Measurements from ENCODE around the gene HTR3D. TPM values are rescaled to one million over a fixed set of nuclear protein-coding genes. Genes with fewer than 3 reads are reported as not detected.

The HTR3D gene
- total and polyA plus RNA-seq, 10 of the 15 experiments (the other 5 are each of a cell fraction or from before 2014, with no cell fraction given), result not detected

DNA sequence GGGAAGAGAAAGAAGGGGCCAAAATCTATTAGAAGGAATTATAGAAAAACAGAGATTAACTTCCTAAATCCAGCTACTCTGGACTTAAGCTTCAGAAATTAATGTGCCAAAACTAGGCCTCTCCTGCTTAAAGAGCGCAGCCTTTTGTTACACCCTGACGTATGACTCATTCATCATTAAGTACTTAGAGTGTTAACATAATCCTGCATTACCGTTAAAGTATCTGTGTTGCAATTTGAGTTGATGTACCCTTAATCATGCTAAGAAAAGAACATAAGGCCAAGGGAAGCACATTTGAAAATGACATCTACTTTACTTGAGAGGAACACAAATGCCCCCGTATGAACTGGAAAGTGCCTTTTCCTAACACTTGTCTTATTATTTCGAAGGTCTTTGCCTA lies 7.9 kb downstream of the HTR3D start:
- no peak overlapping the region for H3K9ac ChIP-seq (ENCODE audit: control insufficient read depth, insufficient read depth, low read length)
- H3K9me3 ChIP-seq (replicated peaks; ENCODE audit: control insufficient read depth, insufficient read depth, low read length), result no peaks in the 10 kb centered on the region
- 52% methylated on average over 5 of the region's 5 CpGs for WGBS (ENCODE audit: insufficient coverage, insufficient replicate concordance, low lambda C conversion rate, missing lambda C conversion rate)
- H3K36me3 ChIP-seq (ENCODE audit: control insufficient read depth in 2 of 2, insufficient read depth in 2 of 2, low read length in 1 of 2), result no peaks in the 10 kb centered on the region
- DNase-seq (ENCODE audit: low read depth, low spot score) (no peak), FAIRE-seq (no peak), ATAC-seq (no peak)
- H3K4me1 ChIP-seq (ENCODE audit: control insufficient read depth, insufficient read depth, low read length), result no peaks in the 10 kb centered on the region
- ChIA-PET CTCF (interaction anchor here (1.1 to 1.4 kb wide), 2 partner anchors 40 to 144 kb away, joined by 3 to 4 read pairs; no protein-coding TSS in a partner anchor), SMC1A (ENCODE audit: uncharacterized antibody, unreplicated experiment) (no interaction called here), POLR2A (no interaction called here), RAD21 (ENCODE audit: unreplicated experiment) (no interaction called here)
- intact Hi-C loops (cut with micrococcal nuclease; ENCODE audit: unreplicated experiment), result no loop called here
- BruUV-seq (replicated peaks), result no TSS peak
- peaks cover 0 to 5% of the 10 kb centered on the region in 2 experiments; a peak in 1 of 4 replicates for H3K27me3 ChIP-seq (replicated peaks in 1 of 2; ENCODE audit: control insufficient read depth in 2 of 2, insufficient read depth in 2 of 2, low read length in 1 of 2)
- no peak for TF ChIP-seq TBL1XR1 (IDR thresholded peaks at IDR 0.05; ENCODE audit: low read depth, low read length)
- TF ChIP-seq ZNF384 (IDR thresholded peaks at IDR 0.05; ENCODE audit: borderline replicate concordance, low read depth, low read length), result no peak
- TF ChIP-seq, protein P1, sequence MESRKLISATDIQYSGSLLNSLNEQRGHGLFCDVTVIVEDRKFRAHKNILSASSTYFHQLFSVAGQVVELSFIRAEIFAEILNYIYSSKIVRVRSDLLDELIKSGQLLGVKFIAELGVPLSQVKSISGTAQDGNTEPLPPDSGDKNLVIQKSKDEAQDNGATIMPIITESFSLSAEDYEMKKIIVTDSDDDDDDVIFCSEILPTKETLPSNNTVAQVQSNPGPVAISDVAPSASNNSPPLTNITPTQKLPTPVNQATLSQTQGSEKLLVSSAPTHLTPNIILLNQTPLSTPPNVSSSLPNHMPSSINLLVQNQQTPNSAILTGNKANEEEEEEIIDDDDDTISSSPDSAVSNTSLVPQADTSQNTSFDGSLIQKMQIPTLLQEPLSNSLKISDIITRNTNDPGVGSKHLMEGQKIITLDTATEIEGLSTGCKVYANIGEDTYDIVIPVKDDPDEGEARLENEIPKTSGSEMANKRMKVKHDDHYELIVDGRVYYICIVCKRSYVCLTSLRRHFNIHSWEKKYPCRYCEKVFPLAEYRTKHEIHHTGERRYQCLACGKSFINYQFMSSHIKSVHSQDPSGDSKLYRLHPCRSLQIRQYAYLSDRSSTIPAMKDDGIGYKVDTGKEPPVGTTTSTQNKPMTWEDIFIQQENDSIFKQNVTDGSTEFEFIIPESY (IDR thresholded peaks at IDR 0.05), result no peak
- no peaks in the 10 kb centered on the region for H4K20me1 ChIP-seq (ENCODE audit: control insufficient read depth, insufficient read depth)
- no peak overlapping the region for H3K4me3 ChIP-seq
- in situ Hi-C loops (cut with MboI), result no loop called here
- no peak overlapping the region for H3K4me2 ChIP-seq (ENCODE audit: control insufficient read depth, insufficient read depth)
- H3K27ac ChIP-seq (ENCODE audit: control insufficient read depth, insufficient read depth), result no peak overlapping the region
- H3K79me2 ChIP-seq (ENCODE audit: control insufficient read depth, insufficient read depth, low read length), result no peaks in the 10 kb centered on the region
- H2AFZ ChIP-seq (ENCODE audit: control insufficient read depth, low read depth, low read length), result no peak overlapping the region

DNA sequence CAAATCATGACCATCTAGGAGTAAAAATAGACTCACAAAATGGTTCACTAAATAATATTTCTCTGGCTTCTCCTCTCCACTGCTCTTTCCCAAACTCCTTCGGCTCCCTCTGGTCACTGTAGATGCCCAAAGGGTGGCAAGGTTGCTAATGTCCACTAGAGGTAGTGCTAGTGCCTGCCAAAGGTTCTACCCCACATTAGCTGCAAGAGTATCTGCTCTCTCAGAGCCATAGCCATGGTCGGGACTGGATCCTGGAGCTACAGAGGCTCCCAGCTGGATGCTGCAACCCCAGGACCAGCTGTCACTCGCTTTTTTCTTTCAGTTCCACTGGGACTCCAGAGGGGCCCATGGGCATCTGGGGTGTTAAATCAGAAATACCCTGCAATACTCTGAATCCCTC lies 8.5 kb downstream of the HTR3D start:
- ChIA-PET CTCF (interaction anchor here (1.1 to 1.4 kb wide), 2 partner anchors 41 to 144 kb away, joined by 3 to 4 read pairs; no protein-coding TSS in a partner anchor), SMC1A (ENCODE audit: uncharacterized antibody, unreplicated experiment) (no interaction called here), POLR2A (no interaction called here), RAD21 (ENCODE audit: unreplicated experiment) (no interaction called here)
- H3K27ac ChIP-seq (ENCODE audit: control insufficient read depth, insufficient read depth), result no peak overlapping the region
- peak; percentile 54; the same call in 2 of the 3 replicates for ATAC-seq
- H3K27me3 ChIP-seq (replicated peaks in 1 of 2; ENCODE audit: control insufficient read depth in 2 of 2, insufficient read depth in 2 of 2, low read length in 1 of 2), result peaks cover 0 to 3% of the 10 kb centered on the region in 2 experiments; a peak in 1 of 4 replicates
- no peak for DNase-seq (ENCODE audit: low read depth, low spot score)
- no TSS peak for BruUV-seq (replicated peaks)
- no peak for FAIRE-seq
- no peak overlapping the region for H2AFZ ChIP-seq (ENCODE audit: control insufficient read depth, low read depth, low read length)
- no peaks in the 10 kb centered on the region for H3K4me1 ChIP-seq (ENCODE audit: control insufficient read depth, insufficient read depth, low read length)
- H3K9me3 ChIP-seq (replicated peaks; ENCODE audit: control insufficient read depth, insufficient read depth, low read length), result no peaks in the 10 kb centered on the region
- H3K79me2 ChIP-seq (ENCODE audit: control insufficient read depth, insufficient read depth, low read length), result no peaks in the 10 kb centered on the region
- H3K36me3 ChIP-seq (ENCODE audit: control insufficient read depth in 2 of 2, insufficient read depth in 2 of 2, low read length in 1 of 2), result no peaks in the 10 kb centered on the region
- no peak for TF ChIP-seq SIX5 (IDR thresholded peaks at IDR 0.05; ENCODE audit: low read depth, low read length, severe bottlenecking)
- TF ChIP-seq RAD21 (IDR thresholded peaks at IDR 0.05; ENCODE audit: insufficient read depth, low read depth, low read length), result peak; percentile 7; the same call in 1 of the 2 replicates
- TF ChIP-seq CTCF (IDR thresholded peaks at IDR 0.05 in 2 of 3, conservative IDR thresholded peaks at IDR 0.05 in 1 of 3; ENCODE audit: control insufficient read depth in 2 of 3, extremely low read depth in 1 of 3, insufficient read depth in 1 of 3, low read depth in 3 of 3, low read length in 3 of 3), result peak in 1 of 3 experiments; percentile 18; a peak in 1 of 6 replicates
- no peak overlapping the region for H3K4me3 ChIP-seq
- in situ Hi-C loops (cut with MboI), result no loop called here
- WGBS (ENCODE audit: insufficient coverage, insufficient replicate concordance, low lambda C conversion rate, missing lambda C conversion rate), result 18% methylated on average over 3 of the region's 3 CpGs
- H4K20me1 ChIP-seq (ENCODE audit: control insufficient read depth, insufficient read depth), result no peaks in the 10 kb centered on the region
- H3K9ac ChIP-seq (ENCODE audit: control insufficient read depth, insufficient read depth, low read length), result no peak overlapping the region
- intact Hi-C loops (cut with micrococcal nuclease; ENCODE audit: unreplicated experiment), result no loop called here
- no peak overlapping the region for H3K4me2 ChIP-seq (ENCODE audit: control insufficient read depth, insufficient read depth)
